GM21381 (cell line): Measurements from ENCODE around the gene REXO1.

Experiments used
- ATAC-seq: cut with Tn5 transposase; IDR thresholded peaks from one replicate; pipeline ENCODE4 v1.9.1; 2021; ENCODE audit warnings: mild to moderate bottlenecking, moderate library complexity; ENCODE audit not compliant: unreplicated experiment

Gene REXO1

GRCh38 chr19:1774989-1775772 lies 73.1 kb downstream of the REXO1 start:
- no peak for ATAC-seq

GRCh38 chr19:1773184-1773583 lies 75.1 kb downstream of the REXO1 start:
- ATAC-seq = no peak

GRCh38 chr19:1770866-1771576 lies 77.3 kb downstream of the REXO1 start:
- no peak for ATAC-seq

GRCh38 chr19:1769645-1769985 lies 78.7 kb downstream of the REXO1 start:
- no peak for ATAC-seq

- ATAC-seq = no peak
These were observed 79.2 kb downstream of the REXO1 start for GRCh38 chr19:1768918-1769644.

- no peak for ATAC-seq
These were observed 80.0 kb downstream of the REXO1 start for GRCh38 chr19:1768248-1768647.

- no peak for ATAC-seq
These were observed 80.8 kb downstream of the REXO1 start for GRCh38 chr19:1767464-1767933.

GRCh38 chr19:1766800-1767352 lies 81.4 kb downstream of the REXO1 start:
- ATAC-seq = no peak

- no peak for ATAC-seq
These were observed 82.1 kb downstream of the REXO1 start for GRCh38 chr19:1765904-1766799.
